WTC11 (cell line): ENCODE results near the gene SLC39A13. TPM values are rescaled to one million over a fixed set of nuclear protein-coding genes. Genes with fewer than 3 reads are reported as not detected.

Experiments
- ARID4B ChIP-seq: sonication (generic); formaldehyde crosslinking; IDR thresholded peaks from 2 replicates; pipeline ENCODE4 v1.8.0; 2023; ENCODE audit warnings: missing genetic modification reagents, mild to moderate bottlenecking, borderline replicate concordance
- CBFB ChIP-seq: sonication (generic); formaldehyde crosslinking; IDR thresholded peaks from 2 replicates; pipeline ENCODE4 v1.8.1; 2022; ENCODE audit warnings: mild to moderate bottlenecking, low read depth, missing genetic modification reagents
- CREM ChIP-seq: sonication (generic); formaldehyde crosslinking; IDR thresholded peaks from 2 replicates; pipeline ENCODE4 v1.8.1; 2022; ENCODE audit warnings: mild to moderate bottlenecking, missing genetic modification reagents, moderate library complexity
- CTCF ChIP-seq: fragments of 200-600 bp; IDR thresholded peaks from 2 replicates; pipeline ENCODE4 v1.8.0; 2022; ENCODE audit warnings: antibody characterized with exemption
- E2F4 ChIP-seq: sonication (generic); formaldehyde crosslinking; IDR thresholded peaks from 2 replicates; pipeline ENCODE4 v1.8.1; 2022; ENCODE audit warnings: low read depth, mild to moderate bottlenecking, moderate library complexity, missing genetic modification reagents, borderline replicate concordance
- E2F5 ChIP-seq: sonication (generic); formaldehyde crosslinking; IDR thresholded peaks from 2 replicates; pipeline ENCODE4 v1.8.1; 2022; ENCODE audit warnings: mild to moderate bottlenecking, moderate library complexity, missing genetic modification reagents
- MAX ChIP-seq: sonication (generic); formaldehyde crosslinking; IDR thresholded peaks from 2 replicates; pipeline ENCODE4 v1.8.0; 2022; ENCODE audit warnings: mild to moderate bottlenecking, missing genetic modification reagents
- MYBL2 ChIP-seq: sonication (generic); formaldehyde crosslinking; IDR thresholded peaks from 2 replicates; pipeline ENCODE4 v1.8.1; 2023; ENCODE audit warnings: mild to moderate bottlenecking, moderate library complexity, missing genetic modification reagents
- NFE2L1 ChIP-seq: sonication (generic); formaldehyde crosslinking; IDR thresholded peaks from 2 replicates; pipeline ENCODE4 v1.8.1; 2023; ENCODE audit warnings: missing genetic modification reagents
- NR3C1 ChIP-seq: sonication (generic); formaldehyde crosslinking; conservative IDR thresholded peaks from 2 replicates; pipeline ENCODE4 v1.8.1; 2023; ENCODE audit warnings: low read depth, mild to moderate bottlenecking, missing genetic modification reagents
- PRRX2 ChIP-seq: fragments of 250-450 bp; sonication (Bioruptor Pico); IDR thresholded peaks from 2 replicates; pipeline ENCODE4 v1.8.0; 2021; ENCODE audit warnings: mild to moderate bottlenecking
- SMAD4 ChIP-seq: sonication (generic); formaldehyde crosslinking; IDR thresholded peaks from 2 replicates; pipeline ENCODE4 v1.8.0; 2022; ENCODE audit warnings: mild to moderate bottlenecking, missing genetic modification reagents
- STAT6 ChIP-seq: sonication (generic); formaldehyde crosslinking; conservative IDR thresholded peaks from 2 replicates; pipeline ENCODE4 v1.8.1; 2023; ENCODE audit warnings: mild to moderate bottlenecking, low read depth, missing genetic modification reagents, moderate library complexity
- TEAD1 ChIP-seq: sonication (generic); formaldehyde crosslinking; IDR thresholded peaks from 2 replicates; pipeline ENCODE4 v1.8.0; 2022; ENCODE audit warnings: mild to moderate bottlenecking, missing genetic modification reagents
- ZBTB43 ChIP-seq: sonication (generic); formaldehyde crosslinking; IDR thresholded peaks from 2 replicates; pipeline ENCODE4 v1.8.1; 2023; ENCODE audit warnings: mild to moderate bottlenecking, missing genetic modification reagents
- ZNF138 ChIP-seq: sonication (generic); formaldehyde crosslinking; conservative IDR thresholded peaks from 2 replicates; pipeline ENCODE4 v1.8.1; 2022; ENCODE audit warnings: mild to moderate bottlenecking, moderate library complexity, missing genetic modification reagents
- ZNF423 ChIP-seq: fragments of 250-450 bp; sonication (Bioruptor Pico); IDR thresholded peaks from 2 replicates; pipeline ENCODE4 v2.1.2; 2022; ENCODE audit warnings: mild to moderate bottlenecking, moderate library complexity
- total RNA-seq: library from RNA; stranded (reverse); gene quantifications from 3 replicates; pipeline ENCODE4 v1.2.3, GENCODE V29; 2021

Gene SLC39A13
- total RNA-seq, 1 experiment from 2014 or later = 38.2 TPM

GRCh38 chr11:47407746-47408590, at the start of gene SLC39A13 (continued):
- TF ChIP-seq E2F4 (CRISPR knock-in tag) = 0 out of 2 replicates have a peak, but pooled peaks have one; percentile 13
- 0 out of 2 replicates have a peak, but pooled peaks have one; percentile 76 for TF ChIP-seq ZBTB43 (CRISPR knock-in tag)
- TF ChIP-seq ARID4B (CRISPR knock-in tag) = peak; percentile 30; the same call in 1 of the 2 replicates
- TF ChIP-seq NR3C1 (CRISPR knock-in tag) = 0 out of 2 replicates have a peak, but pooled peaks have one; percentile 47
- peak; percentile 87 for TF ChIP-seq ZNF423
- TF ChIP-seq E2F5 = peak; percentile 72; the same call in 1 of the 2 replicates
- 0 out of 2 replicates have a peak, but pooled peaks have one; percentile 82 for TF ChIP-seq ZNF138
- peak; percentile 46; the same call in 1 of the 2 replicates for TF ChIP-seq MAX (CRISPR knock-in tag)
- peak; percentile 77; the same call in 1 of the 2 replicates for TF ChIP-seq PRRX2 (CRISPR knock-in tag)
- TF ChIP-seq TEAD1 = peak; percentile 52; the same call in 1 of the 2 replicates
- TF ChIP-seq CBFB = peak; percentile 98; the same call in 1 of the 2 replicates
- 0 out of 2 replicates have a peak, but pooled peaks have one; percentile 43 for TF ChIP-seq SMAD4
- TF ChIP-seq STAT6 (CRISPR knock-in tag) = 0 out of 2 replicates have a peak, but pooled peaks have one; percentile 83
- TF ChIP-seq CTCF = peak; percentile 71
- TF ChIP-seq CREM (CRISPR knock-in tag) = peak; percentile 92
- no peak for TF ChIP-seq NFE2L1 (CRISPR knock-in tag)
- peak; percentile 72; the same call in 1 of the 2 replicates for TF ChIP-seq MYBL2 (CRISPR knock-in tag)
